Measurements from ENCODE around the gene FABP7.

The FABP7 gene

DNA sequence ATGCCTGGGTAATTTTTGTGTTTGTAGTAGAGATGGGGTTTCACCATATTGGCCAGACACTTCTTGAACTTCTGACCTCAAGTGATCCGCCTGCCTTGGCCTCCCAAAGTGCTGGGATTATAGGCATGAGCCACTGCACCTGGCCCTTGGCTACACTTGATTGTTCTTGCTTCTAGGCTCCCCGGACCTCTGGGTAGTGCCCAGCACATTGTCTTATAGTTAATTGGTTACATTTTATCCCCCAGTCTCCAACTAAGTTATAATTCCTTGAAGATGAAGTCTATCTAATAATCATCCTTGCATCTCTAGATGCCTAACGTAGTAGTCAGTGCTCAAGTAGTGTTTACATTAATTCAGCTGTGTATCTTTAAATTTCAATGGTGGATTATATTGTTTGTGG is 21.4 kb downstream of the FABP7 start:
- TF ChIP-seq BACH2 (CRISPR knock-in tag; IDR thresholded peaks at IDR 0.05; ENCODE audit: borderline replicate concordance) (no peak), ZNF565 (CRISPR knock-in tag; conservative IDR thresholded peaks at IDR 0.05; ENCODE audit: low read depth) (no peak), ESRRG (CRISPR knock-in tag; IDR thresholded peaks at IDR 0.05) (no peak), ISL1 (CRISPR knock-in tag; IDR thresholded peaks at IDR 0.05) (no peak), OSR1 (CRISPR knock-in tag; IDR thresholded peaks at IDR 0.05) (no peak), ZC3H10 (CRISPR knock-in tag; IDR thresholded peaks at IDR 0.05) (no peak), TCF4 (CRISPR knock-in tag; IDR thresholded peaks at IDR 0.05; ENCODE audit: borderline replicate concordance) (no peak), RARB (CRISPR knock-in tag; IDR thresholded peaks at IDR 0.05) (no peak), SNAI2 (CRISPR knock-in tag; IDR thresholded peaks at IDR 0.05) (no peak)
- TF ChIP-seq, protein P1, sequence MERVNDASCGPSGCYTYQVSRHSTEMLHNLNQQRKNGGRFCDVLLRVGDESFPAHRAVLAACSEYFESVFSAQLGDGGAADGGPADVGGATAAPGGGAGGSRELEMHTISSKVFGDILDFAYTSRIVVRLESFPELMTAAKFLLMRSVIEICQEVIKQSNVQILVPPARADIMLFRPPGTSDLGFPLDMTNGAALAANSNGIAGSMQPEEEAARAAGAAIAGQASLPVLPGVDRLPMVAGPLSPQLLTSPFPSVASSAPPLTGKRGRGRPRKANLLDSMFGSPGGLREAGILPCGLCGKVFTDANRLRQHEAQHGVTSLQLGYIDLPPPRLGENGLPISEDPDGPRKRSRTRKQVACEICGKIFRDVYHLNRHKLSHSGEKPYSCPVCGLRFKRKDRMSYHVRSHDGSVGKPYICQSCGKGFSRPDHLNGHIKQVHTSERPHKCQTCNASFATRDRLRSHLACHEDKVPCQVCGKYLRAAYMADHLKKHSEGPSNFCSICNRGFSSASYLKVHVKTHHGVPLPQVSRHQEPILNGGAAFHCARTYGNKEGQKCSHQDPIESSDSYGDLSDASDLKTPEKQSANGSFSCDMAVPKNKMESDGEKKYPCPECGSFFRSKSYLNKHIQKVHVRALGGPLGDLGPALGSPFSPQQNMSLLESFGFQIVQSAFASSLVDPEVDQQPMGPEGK (CRISPR knock-in tag; IDR thresholded peaks at IDR 0.05; ENCODE audit: borderline replicate concordance) = no peak
- TF ChIP-seq, protein P2, sequence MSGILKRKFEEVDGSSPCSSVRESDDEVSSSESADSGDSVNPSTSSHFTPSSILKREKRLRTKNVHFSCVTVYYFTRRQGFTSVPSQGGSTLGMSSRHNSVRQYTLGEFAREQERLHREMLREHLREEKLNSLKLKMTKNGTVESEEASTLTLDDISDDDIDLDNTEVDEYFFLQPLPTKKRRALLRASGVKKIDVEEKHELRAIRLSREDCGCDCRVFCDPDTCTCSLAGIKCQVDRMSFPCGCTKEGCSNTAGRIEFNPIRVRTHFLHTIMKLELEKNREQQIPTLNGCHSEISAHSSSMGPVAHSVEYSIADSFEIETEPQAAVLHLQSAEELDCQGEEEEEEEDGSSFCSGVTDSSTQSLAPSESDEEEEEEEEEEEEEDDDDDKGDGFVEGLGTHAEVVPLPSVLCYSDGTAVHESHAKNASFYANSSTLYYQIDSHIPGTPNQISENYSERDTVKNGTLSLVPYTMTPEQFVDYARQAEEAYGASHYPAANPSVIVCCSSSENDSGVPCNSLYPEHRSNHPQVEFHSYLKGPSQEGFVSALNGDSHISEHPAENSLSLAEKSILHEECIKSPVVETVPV (CRISPR knock-in tag; IDR thresholded peaks at IDR 0.05) = no peak
- no peak for ATAC-seq

DNA sequence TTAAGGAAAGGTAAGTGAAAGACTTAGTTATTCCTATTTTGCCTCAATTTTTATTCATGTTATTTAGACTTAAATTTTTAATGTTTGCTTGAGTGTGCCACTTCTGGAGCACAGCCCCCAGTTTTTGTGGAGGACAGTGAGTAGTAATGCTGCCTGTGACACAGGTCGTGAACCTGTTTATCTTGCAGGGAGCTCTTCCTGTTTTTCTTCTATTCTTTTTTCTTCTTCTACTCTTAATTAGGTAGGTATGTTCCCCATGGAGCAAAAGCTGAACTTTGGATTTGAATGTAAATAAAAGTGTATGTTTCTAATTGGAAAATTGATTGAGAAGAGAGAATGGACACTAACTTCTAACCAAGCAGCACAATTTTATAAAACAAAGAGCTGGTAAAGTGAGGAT is 21.9 kb downstream of the FABP7 start:
- no peak for ATAC-seq
- no peak for TF ChIP-seq ZNF565 (CRISPR knock-in tag; conservative IDR thresholded peaks at IDR 0.05; ENCODE audit: low read depth)
- TF ChIP-seq, protein P3, sequence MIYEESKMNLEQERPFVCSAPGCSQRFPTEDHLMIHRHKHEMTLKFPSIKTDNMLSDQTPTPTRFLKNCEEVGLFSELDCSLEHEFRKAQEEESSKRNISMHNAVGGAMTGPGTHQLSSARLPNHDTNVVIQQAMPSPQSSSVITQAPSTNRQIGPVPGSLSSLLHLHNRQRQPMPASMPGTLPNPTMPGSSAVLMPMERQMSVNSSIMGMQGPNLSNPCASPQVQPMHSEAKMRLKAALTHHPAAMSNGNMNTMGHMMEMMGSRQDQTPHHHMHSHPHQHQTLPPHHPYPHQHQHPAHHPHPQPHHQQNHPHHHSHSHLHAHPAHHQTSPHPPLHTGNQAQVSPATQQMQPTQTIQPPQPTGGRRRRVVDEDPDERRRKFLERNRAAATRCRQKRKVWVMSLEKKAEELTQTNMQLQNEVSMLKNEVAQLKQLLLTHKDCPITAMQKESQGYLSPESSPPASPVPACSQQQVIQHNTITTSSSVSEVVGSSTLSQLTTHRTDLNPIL (CRISPR knock-in tag; IDR thresholded peaks at IDR 0.05; ENCODE audit: low read depth) = no peak
- no peak for TF ChIP-seq ZNF70 (CRISPR knock-in tag; IDR thresholded peaks at IDR 0.05)
- no peak for TF ChIP-seq CSDC2 (CRISPR knock-in tag; IDR thresholded peaks at IDR 0.05)
- no peak for TF ChIP-seq PPARA (CRISPR knock-in tag; IDR thresholded peaks at IDR 0.05; ENCODE audit: borderline replicate concordance)
- TF ChIP-seq RARB (CRISPR knock-in tag; IDR thresholded peaks at IDR 0.05) = no peak
- no peak for TF ChIP-seq ISL1 (CRISPR knock-in tag; IDR thresholded peaks at IDR 0.05)
- no peak for TF ChIP-seq ZFP30 (CRISPR knock-in tag; IDR thresholded peaks at IDR 0.05)
- TF ChIP-seq, protein P4, sequence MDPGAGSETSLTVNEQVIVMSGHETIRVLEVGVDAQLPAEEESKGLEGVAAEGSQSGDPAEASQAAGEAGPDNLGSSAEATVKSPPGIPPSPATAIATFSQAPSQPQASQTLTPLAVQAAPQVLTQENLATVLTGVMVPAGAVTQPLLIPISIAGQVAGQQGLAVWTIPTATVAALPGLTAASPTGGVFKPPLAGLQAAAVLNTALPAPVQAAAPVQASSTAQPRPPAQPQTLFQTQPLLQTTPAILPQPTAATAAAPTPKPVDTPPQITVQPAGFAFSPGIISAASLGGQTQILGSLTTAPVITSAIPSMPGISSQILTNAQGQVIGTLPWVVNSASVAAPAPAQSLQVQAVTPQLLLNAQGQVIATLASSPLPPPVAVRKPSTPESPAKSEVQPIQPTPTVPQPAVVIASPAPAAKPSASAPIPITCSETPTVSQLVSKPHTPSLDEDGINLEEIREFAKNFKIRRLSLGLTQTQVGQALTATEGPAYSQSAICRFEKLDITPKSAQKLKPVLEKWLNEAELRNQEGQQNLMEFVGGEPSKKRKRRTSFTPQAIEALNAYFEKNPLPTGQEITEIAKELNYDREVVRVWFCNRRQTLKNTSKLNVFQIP (CRISPR knock-in tag; IDR thresholded peaks at IDR 0.05; ENCODE audit: borderline replicate concordance, low read depth) = no peak
- TF ChIP-seq TCF4 (CRISPR knock-in tag; IDR thresholded peaks at IDR 0.05; ENCODE audit: borderline replicate concordance) = no peak
- no peak for TF ChIP-seq SNAI2 (CRISPR knock-in tag; IDR thresholded peaks at IDR 0.05)
- TF ChIP-seq ZFP3 (CRISPR knock-in tag; IDR thresholded peaks at IDR 0.05) = no peak
- no peak for TF ChIP-seq ESRRG (CRISPR knock-in tag; IDR thresholded peaks at IDR 0.05)
- no peak for TF ChIP-seq ZNF8 (CRISPR knock-in tag; IDR thresholded peaks at IDR 0.05)

DNA sequence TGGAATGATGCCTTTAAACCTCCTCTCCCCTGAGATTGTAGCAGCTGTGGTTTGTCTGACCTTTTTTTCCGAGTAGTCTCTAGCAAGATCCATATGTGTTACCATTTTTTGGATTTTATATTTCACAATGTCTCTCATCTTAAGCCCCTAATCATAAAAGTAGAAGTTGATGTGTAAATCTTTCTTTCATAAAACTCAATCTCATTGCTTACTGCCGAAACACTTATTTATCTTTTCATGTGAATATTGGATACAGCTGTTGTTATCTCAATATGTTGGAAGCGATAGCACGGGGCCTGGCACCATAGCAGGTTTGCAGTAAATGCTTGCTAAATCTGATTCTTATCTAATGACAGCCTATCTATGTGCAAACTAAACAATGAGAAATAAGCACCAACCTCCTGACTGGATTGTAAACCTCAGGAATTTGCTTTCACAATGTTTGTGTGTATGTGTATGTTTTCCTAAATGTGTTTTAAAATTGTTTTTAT is 23.7 kb downstream of the FABP7 start:
- ATAC-seq = no peak
- TF ChIP-seq RARB (CRISPR knock-in tag; IDR thresholded peaks at IDR 0.05) = no peak

DNA sequence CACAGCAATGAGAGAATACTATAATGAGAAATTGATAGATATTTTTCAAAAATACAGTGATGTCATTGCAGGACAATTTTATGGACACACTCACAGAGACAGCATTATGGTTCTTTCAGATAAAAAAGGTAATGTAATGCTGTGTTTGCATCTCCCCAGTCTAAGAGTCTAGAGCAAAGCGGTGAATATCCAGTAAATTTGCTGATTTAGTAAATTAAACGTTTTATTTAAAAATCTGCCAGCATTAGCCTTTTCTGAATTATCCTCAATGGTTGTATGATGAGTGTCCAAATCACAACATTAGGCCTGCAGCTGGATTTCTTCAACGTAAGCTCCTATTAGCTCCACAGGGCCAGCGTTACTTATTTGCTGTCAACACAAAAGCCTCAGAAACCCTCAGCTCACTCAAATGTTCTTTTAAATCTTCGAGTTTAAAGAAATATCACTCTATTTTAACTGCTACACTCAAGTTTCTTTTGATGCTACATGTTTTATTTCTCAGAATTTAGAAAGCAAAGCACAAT is 25.5 kb downstream of the FABP7 start:
- no peak for ATAC-seq
- TF ChIP-seq ZFP3 (CRISPR knock-in tag; IDR thresholded peaks at IDR 0.05) = no peak
- TF ChIP-seq, protein P3 (CRISPR knock-in tag; IDR thresholded peaks at IDR 0.05; ENCODE audit: low read depth) = no peak
- TF ChIP-seq, protein P2 (CRISPR knock-in tag; IDR thresholded peaks at IDR 0.05) = no peak
- TF ChIP-seq ISL1 (CRISPR knock-in tag; IDR thresholded peaks at IDR 0.05) = no peak
- no peak for TF ChIP-seq ESRRG (CRISPR knock-in tag; IDR thresholded peaks at IDR 0.05)
- TF ChIP-seq TOX (CRISPR knock-in tag; IDR thresholded peaks at IDR 0.05; ENCODE audit: borderline replicate concordance) = no peak
- no peak for TF ChIP-seq ARNTL (CRISPR knock-in tag; IDR thresholded peaks at IDR 0.05; ENCODE audit: borderline replicate concordance, low read depth)
- no peak for TF ChIP-seq SNAI2 (CRISPR knock-in tag; IDR thresholded peaks at IDR 0.05)
- TF ChIP-seq ZNF565 (CRISPR knock-in tag; conservative IDR thresholded peaks at IDR 0.05; ENCODE audit: low read depth) = no peak
- TF ChIP-seq, protein P4 (CRISPR knock-in tag; IDR thresholded peaks at IDR 0.05; ENCODE audit: borderline replicate concordance, low read depth) = no peak
- no peak for TF ChIP-seq ZFP30 (CRISPR knock-in tag; IDR thresholded peaks at IDR 0.05)
- no peak for TF ChIP-seq ZNF8 (CRISPR knock-in tag; IDR thresholded peaks at IDR 0.05)
- no peak for TF ChIP-seq TCF4 (CRISPR knock-in tag; IDR thresholded peaks at IDR 0.05; ENCODE audit: borderline replicate concordance)
